Progenitor cell of endocrine pancreas (in vitro differentiated cells): ENCODE results near the gene TMEM147. TPM values are rescaled to one million over a fixed set of nuclear protein-coding genes. Genes with fewer than 3 reads are reported as not detected.
A peak's percentile ranks its signal among the peaks of the same experiment; 100 is the strongest.

Source experiments
- DNase-seq: peaks from one replicate; pipeline ENCODE4 v3.0.0; 2021; ENCODE audit warnings: low spot score; ENCODE audit not compliant: unreplicated experiment
- H3K27ac Mint-ChIP-seq: 2 replicates; pipeline ENCODE4 v1.8.0; 2021; ENCODE audit warnings: mild to moderate bottlenecking, moderate library complexity, mixed read lengths
- H3K27me3 Mint-ChIP-seq: 2 replicates; pipeline ENCODE4 v1.8.0; 2021; ENCODE audit warnings: mixed read lengths
- H3K36me3 Mint-ChIP-seq: 2 replicates; pipeline ENCODE4 v1.8.0; 2022; ENCODE audit warnings: mixed read lengths; ENCODE audit not compliant: insufficient read depth
- H3K4me1 Mint-ChIP-seq: 2 replicates; pipeline ENCODE4 v1.8.0; 2021; ENCODE audit warnings: low read depth, mixed read lengths
- H3K4me3 Mint-ChIP-seq: 2 replicates; pipeline ENCODE4 v1.8.0; 2021; ENCODE audit warnings: low read depth, mild to moderate bottlenecking, moderate library complexity, mixed read lengths
- H3K9me3 Mint-ChIP-seq: 2 replicates; pipeline ENCODE4 v1.8.0; 2021; ENCODE audit warnings: low read depth, mixed read lengths
- total RNA-seq: library from RNA; stranded (reverse); gene quantifications from 2 replicates; pipeline ENCODE4 v1.2.1, GENCODE V29; 2021
- TF ChIP-seq, protein P1 (sequence below): fragments of 200-600 bp; sonication (generic); IDR thresholded peaks from one replicate; pipeline ENCODE4 v1.5.0; 2021; ENCODE audit warnings: antibody characterized with exemption, mild to moderate bottlenecking; ENCODE audit not compliant: unreplicated experiment

The TMEM147 gene
- total RNA-seq, 1 donor from 2014 or later = 95.2 TPM

DNA sequence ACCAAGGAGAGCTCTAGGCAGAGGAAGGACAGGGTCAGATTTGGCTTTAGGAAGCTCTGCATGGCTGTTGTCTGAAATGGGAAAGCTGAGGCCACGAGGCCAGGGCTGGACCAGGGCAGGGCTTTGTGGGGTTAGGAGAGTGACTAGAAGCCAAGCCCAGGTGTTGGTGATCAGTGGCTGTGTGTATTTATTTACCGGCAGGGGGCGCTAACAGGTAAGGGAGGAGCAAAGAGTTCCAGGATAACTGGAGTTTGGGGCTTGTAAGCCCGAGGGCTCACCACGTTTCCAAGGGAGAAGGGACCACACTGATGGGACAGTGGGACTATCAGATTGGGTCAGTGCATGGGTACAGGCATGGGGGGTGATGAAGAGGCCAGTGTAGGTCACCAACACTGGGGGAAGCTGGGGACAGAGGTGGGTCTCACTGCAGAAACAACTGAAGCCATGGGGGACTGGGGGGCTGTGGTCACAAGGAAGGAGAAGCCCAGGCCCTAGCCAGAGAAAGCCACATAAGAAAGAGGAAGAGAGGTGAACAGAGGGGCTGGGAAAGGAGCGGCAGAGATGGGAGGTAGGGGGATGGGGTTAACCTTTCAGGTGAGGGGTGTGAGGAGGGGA, 3.9 kb downstream of the TMEM147 start:
- Mint-ChIP-seq H3K4me3 (peak overlapping the region; percentile 42), H3K9me3 (no peaks in the 10 kb centered on the region), H3K36me3 (peaks cover 3% of the 10 kb centered on the region), H3K27ac (no peak overlapping the region), H3K27me3 (peaks cover 11% of the 10 kb centered on the region), H3K4me1 (peaks cover 13% of the 10 kb centered on the region)
- TF ChIP-seq, protein P1, sequence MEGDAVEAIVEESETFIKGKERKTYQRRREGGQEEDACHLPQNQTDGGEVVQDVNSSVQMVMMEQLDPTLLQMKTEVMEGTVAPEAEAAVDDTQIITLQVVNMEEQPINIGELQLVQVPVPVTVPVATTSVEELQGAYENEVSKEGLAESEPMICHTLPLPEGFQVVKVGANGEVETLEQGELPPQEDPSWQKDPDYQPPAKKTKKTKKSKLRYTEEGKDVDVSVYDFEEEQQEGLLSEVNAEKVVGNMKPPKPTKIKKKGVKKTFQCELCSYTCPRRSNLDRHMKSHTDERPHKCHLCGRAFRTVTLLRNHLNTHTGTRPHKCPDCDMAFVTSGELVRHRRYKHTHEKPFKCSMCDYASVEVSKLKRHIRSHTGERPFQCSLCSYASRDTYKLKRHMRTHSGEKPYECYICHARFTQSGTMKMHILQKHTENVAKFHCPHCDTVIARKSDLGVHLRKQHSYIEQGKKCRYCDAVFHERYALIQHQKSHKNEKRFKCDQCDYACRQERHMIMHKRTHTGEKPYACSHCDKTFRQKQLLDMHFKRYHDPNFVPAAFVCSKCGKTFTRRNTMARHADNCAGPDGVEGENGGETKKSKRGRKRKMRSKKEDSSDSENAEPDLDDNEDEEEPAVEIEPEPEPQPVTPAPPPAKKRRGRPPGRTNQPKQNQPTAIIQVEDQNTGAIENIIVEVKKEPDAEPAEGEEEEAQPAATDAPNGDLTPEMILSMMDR = peak; percentile 81
- peak; percentile 43 for DNase-seq

DNA sequence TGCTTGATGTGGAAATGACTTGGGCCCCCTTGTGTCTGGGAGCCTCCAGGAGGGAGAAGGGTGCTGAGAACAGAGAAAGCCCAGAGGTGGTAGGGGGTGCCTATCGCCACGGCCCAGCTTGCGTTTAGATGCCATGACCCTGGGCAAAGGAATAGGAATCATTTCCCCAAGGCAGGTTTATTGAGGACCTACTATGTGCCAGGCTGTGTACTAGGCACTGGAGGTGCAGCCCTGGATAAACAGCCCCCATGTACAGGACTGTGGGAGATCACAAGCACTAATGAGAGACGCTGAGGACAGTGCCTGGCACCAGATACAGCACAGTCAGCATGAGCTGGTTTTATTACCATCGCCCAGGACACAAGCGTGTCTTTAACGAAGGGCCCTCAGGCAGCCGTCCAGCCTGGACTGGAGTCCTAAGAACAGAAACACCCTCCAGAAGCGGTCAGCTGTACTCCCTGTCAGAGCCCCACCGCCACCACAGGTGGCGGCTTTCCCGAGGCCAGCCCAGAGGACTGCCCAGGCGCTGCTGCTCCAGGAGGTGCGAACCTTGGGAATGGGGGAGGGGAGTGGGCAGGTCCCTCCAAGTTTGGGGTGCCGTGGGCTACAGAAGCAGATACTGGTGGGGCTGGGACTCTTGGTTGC, 4.6 kb downstream of the TMEM147 start:
- Mint-ChIP-seq H3K27ac (no peak overlapping the region), H3K9me3 (no peaks in the 10 kb centered on the region), H3K4me3 (no peak overlapping the region), H3K27me3 (peaks cover 18% of the 10 kb centered on the region), H3K4me1 (peaks cover 7% of the 10 kb centered on the region), H3K36me3 (peaks cover 3% of the 10 kb centered on the region)
- DNase-seq = no peak
- TF ChIP-seq, protein P1 = no peak

DNA sequence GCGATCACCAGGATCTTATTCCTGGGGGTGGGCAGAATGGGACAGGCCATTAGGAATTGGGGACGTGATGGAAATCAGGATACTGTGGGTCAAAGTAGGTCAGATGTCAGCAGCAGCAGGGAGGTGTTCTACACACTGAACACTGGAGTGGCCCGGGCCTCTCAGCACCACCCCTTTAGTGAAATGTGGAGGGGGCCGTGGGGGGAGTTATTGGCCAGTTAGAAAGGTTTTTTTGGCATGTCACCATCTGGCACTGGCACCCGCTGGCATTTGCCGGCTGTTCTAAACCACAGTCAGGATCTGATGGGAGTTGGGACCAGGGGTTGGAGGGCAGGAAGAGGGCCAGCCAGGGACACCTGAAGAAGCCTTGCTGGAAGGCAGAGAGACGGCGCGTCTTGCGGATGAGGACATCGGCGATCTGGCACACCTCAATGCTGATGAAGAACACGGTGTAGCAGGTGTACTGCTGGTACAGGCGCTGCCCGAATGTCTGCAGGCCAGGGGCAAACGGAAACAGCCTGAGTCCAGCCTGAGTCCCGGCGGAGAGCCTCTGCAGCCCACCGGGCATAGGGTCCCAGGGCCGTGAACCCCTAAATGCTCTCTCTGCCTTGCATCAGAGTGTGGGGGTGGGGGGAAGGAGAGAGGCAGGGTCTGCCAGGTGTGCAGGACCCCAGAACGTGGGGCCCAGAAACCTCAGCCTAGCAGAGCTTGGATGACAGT, 5.8 kb downstream of the TMEM147 start:
- TF ChIP-seq, protein P1 = no peak
- no peak overlapping the region for H3K4me3 Mint-ChIP-seq
- H3K9me3 Mint-ChIP-seq = no peaks in the 10 kb centered on the region
- peaks cover 4% of the 10 kb centered on the region for H3K4me1 Mint-ChIP-seq
- peaks cover 3% of the 10 kb centered on the region for H3K36me3 Mint-ChIP-seq
- no peak for DNase-seq
- H3K27me3 Mint-ChIP-seq = peaks cover 27% of the 10 kb centered on the region
- no peak overlapping the region for H3K27ac Mint-ChIP-seq

DNA sequence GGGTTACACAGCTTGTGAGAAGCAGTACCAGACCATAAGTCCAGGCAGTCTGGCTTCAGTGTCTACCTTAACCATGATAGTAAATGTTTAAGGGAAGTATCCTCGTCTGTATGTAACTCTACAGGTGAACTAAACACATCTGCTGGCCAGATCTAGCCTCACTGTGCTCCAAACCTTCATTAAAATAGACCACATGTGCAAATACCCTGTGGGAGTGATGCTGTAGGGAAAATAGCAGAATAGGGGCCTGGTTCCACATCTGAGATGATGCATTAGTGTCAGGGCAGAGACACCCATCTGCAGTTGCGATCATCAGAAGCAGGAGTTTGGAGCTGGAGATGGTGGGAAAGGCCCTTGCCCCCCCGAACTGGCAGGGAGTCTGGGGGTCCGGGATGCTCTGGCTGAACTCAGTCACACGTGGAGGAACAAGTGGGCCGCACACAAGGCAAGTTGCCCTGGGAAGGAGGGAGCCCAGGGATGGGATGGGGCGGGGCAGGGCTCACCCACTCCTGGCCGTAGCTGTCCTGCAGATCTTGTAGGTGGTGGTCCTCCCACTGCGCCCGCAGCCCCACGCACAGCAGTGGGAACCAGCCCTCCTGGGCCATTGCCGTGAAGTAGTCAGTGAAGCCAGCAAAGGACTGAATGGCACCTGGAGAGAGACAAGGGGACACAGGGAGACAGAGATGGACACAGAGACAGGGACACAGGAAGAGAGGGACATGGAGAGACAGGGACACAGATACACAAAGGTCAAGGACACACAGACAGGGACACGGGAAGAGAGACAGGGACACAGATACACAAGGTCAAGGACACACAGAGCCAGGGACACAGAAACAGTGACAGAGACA, 7.3 kb downstream of the TMEM147 start:
- TF ChIP-seq, protein P1 = no peak
- H3K27ac Mint-ChIP-seq = no peak overlapping the region
- no peak overlapping the region for H3K4me3 Mint-ChIP-seq
- no peaks in the 10 kb centered on the region for H3K9me3 Mint-ChIP-seq
- no peaks in the 10 kb centered on the region for H3K4me1 Mint-ChIP-seq
- no peak for DNase-seq
- peaks cover 40% of the 10 kb centered on the region for H3K27me3 Mint-ChIP-seq
- H3K36me3 Mint-ChIP-seq = peaks cover 3% of the 10 kb centered on the region
